Neuron (in vitro differentiated cells): ENCODE data around the gene MACF1.
"Not testable (repeated sequence)": the region's sequence is repeated elsewhere in the genome, so short reads cannot be mapped to it uniquely, and the experiment has no call there.

Source experiments
- H2AFZ ChIP-seq: one replicate; pipeline ENCODE4 v1.6.1; 2013; ENCODE audit warnings: low read depth, mild to moderate bottlenecking, inconsistent platforms, low read length, moderate library complexity
- H3K27me3 ChIP-seq: one replicate; pipeline ENCODE4 v1.6.1; 2013; ENCODE audit warnings: low read length; ENCODE audit not compliant: insufficient read depth
- H3K36me3 ChIP-seq: one replicate; pipeline ENCODE4 v1.6.1; 2013; ENCODE audit warnings: low read length; ENCODE audit not compliant: insufficient read depth
- H3K4me1 ChIP-seq: one replicate; pipeline ENCODE4 v1.6.1; 2013; ENCODE audit warnings: low read length; ENCODE audit not compliant: insufficient read depth
- H3K4me3 ChIP-seq: 2 replicates; pipeline ENCODE4 v1.5.1; 2013; ENCODE audit warnings: mild to moderate bottlenecking, low read length, moderate library complexity
- H3K9me3 ChIP-seq: one replicate; pipeline ENCODE4 v1.6.1; 2013; ENCODE audit warnings: low read length

The MACF1 gene

DNA sequence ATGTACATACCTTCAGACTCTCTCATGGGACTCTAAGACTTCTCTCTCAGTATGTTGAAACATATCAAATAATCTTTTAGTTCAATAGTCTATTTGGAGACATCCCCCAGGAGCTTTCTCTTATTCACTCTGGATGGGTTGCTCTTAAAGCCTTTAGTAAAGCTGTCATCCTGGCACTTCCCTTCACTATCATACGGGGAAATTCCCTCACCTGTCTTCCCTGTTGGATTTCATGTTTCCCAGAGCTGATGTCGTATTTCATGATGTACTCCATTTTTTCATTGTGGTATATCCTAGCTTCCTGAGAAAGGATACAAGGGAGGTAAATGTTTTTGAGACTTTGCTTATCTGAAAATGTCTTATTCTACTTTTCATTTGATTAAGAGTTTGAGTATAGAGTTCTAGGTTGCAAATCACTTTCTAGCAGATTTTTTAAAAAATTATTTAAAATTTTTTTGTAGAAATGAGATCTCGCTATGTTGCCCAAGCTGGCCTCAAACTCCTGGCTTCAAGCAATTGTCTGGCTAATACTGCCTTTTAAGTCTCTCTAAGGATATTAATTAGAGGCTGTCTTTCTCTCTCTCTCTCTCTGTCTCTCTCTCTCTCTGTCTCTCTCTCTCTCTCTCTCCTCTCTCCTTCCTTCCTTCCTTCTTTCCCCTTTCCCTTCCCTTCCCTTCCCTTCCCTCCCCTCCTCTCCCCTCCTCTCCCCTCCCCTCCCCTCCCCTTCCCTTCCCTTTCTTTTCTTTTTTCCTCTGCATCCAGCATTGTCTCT lies 17.0 kb upstream of the MACF1 start:
- H2AFZ ChIP-seq: no peak overlapping the region
- peaks cover 3% of the 10 kb centered on the region for H3K9me3 ChIP-seq
- H3K36me3 ChIP-seq: no peaks in the 10 kb centered on the region
- no peaks in the 10 kb centered on the region for H3K27me3 ChIP-seq
- no peak overlapping the region for H3K4me3 ChIP-seq
- peaks cover 1% of the 10 kb centered on the region for H3K4me1 ChIP-seq

DNA sequence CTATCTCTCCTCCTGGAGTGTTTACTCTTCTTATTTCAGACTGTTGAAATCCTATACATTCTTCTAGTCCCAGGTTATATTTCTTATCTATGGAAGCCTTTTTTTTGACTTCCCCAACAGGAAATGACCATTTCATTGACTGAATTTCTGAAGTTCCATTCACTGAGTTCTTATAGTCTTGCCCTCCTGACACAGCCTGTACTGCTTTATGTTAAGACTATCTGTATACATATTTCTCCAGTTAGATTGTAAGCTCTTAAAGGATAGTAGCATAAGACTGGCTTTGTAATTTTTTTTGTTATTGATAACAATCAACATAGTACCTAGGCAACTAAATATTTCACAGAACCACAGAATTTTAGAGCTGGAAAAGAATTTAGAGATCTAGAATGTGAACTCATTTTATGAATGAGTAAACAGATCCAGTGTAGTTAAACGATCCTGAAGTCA lies 14.9 kb upstream of the MACF1 start:
- Histone ChIP-seq H3K9me3 (no peaks in the 10 kb centered on the region), H3K36me3 (no peaks in the 10 kb centered on the region), H3K4me3 (no peak overlapping the region), H2AFZ (no peak overlapping the region), H3K27me3 (no peaks in the 10 kb centered on the region), H3K4me1 (peaks cover 1% of the 10 kb centered on the region)

DNA sequence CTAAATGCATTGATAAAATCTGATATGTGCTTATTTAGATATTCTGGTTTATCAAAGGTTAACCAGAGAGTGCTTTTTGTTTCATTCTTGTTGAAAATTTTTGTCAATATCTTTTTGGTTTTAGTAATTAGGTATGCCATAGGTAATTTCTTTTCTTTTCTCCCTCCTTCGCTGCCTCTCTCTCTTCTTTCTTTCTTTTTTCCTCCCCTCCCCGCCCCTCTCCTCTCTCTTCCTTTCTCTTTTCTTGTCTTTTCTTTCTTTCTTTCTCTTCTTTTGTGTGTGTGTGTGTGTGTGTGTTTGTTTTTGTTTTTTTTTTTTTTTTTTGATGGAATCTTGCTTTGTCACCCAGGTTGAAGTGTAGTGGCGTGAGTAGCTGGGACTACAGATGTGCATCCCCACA lies 14.4 kb upstream of the MACF1 start:
- peaks cover 2% of the 10 kb centered on the region for H3K4me1 ChIP-seq
- H3K36me3 ChIP-seq: no peaks in the 10 kb centered on the region
- H3K4me3 ChIP-seq: no peak overlapping the region

DNA sequence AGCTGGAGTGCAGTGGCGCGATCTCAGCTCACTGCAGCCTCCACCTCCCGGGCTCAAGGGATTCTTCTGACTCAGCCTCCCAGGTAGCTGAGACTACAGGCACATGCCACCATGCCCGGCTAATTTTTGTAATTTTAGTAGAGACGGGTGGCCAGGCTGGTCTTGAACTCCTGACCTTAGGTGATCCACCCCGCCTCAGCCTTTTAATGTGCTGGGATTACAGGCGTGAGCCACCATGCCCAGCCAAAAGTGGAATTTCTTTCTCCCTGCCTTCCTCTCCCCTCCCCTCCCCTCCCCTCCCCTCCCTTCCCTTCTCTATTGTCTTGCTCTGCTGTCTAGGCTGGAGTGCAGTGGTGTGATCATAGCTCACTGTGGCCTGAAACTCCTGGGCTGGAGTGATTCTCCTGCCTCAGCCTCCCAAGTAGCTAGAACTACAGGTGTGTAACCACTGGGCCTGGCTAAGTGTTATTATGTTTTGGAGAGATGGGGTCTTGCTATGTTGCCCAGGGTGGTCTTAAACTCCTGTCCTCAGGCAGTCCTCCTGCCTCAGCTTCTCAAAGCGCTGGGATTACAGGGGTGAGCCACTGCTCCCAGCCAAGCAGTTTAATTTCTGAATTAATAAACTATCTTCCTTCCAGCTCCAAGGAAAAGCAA lies 10.0 kb upstream of the MACF1 start:
- Histone ChIP-seq H2AFZ (no peak overlapping the region), H3K27me3 (no peaks in the 10 kb centered on the region), H3K9me3 (no peaks in the 10 kb centered on the region), H3K36me3 (no peaks in the 10 kb centered on the region), H3K4me3 (no peak overlapping the region), H3K4me1 (peaks cover 5% of the 10 kb centered on the region)

More for the DNA sequence above, 14.4 kb upstream of the MACF1 start:
- Histone ChIP-seq H3K27me3 (no peaks in the 10 kb centered on the region), H2AFZ (no peak overlapping the region), H3K9me3 (no peaks in the 10 kb centered on the region)

DNA sequence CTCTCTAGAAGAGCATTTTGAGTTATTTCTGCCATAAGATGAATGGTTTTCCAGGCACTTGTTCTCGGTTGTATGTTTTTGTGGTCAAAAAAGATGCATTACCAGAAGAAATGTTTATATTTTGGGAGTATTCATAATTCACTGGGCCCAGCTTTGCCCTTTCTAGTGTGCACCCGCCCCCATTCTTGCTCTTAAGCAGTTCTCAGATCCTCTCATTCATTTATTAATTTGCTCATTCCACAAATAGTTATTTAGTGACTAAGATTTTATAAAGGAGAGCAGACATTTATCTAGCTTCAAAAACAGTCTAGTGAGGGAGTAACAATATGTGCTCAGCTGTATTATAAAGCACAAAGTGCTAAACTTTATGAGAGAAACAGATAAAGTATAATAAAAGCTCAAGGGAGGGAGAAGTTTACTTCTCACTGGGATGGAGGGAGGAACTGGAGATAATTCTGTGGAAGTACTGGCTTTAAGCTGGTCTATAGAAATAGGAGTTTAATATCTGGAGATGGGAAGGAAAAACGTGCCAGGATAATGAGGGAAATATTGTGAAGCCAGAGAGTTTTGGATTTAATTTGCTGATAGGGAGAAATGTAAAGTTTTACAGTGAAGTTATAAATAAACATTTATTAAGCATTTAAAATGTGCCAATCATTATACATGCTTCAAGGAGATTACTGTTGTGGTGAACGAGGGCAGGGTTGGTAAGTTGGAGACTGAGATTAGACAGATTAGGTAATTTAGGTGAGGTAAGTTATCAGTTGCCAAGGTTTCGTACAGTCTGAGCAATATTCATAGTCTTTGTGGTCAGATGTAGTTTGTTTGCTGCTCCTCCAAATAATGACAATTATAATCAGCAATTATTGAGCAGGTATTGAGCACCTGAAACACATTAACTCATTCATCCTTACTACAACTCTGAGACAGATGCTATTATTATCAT lies 9.1 kb upstream of the MACF1 start:
- no peak overlapping the region for H3K4me3 ChIP-seq
- no peak overlapping the region for H2AFZ ChIP-seq
- H3K36me3 ChIP-seq: no peaks in the 10 kb centered on the region
- H3K4me1 ChIP-seq: peaks cover 5% of the 10 kb centered on the region
- no peaks in the 10 kb centered on the region for H3K27me3 ChIP-seq
- H3K9me3 ChIP-seq: no peaks in the 10 kb centered on the region

DNA sequence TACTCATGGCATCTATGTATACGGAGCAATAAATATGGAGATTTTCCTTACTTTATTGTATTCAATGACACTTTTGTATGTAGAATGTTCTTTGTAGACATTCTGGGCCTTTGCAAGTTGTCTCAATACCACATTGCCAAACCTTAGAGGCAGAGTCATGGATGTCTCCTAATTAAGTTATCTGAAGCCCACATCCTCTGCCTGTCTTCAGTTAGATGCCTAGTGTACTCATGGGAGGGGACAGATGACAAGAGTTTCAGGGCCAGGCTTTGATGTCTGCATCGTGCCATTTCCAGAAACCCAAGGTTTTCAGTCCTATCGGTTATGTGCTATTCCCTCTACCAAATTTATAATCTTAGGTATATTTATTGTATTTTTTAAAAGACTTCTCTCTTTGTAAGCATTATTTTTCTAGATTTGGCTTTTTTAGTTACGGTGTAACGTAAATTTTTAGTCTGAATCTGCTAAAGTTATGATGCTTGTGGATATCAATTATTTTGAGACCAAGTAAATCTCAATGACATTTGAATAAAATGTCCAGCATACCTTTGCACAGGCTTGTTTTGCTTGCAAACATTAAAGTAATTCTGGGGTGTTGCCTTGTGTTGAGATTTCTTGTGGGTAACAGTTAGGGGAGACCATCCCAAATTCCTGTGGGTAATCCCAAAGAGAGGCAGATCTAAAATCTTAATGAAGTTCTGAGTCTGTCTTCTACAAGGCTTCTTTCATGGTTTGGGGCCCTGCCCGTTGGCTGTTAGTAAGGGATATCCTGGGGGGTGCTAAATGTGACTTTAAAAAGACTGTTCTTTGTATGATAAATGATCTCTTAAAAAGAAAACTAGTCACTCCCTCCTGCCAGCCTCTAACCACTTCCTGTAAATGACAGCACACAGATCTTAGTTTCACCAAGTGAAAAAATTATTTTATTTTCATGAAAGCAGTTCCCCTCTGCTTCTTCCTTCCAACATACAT lies 8.0 kb upstream of the MACF1 start:
- no peaks in the 10 kb centered on the region for H3K27me3 ChIP-seq
- H2AFZ ChIP-seq: no peak overlapping the region
- no peaks in the 10 kb centered on the region for H3K36me3 ChIP-seq
- peaks cover 5% of the 10 kb centered on the region for H3K4me1 ChIP-seq
- H3K9me3 ChIP-seq: no peaks in the 10 kb centered on the region
- H3K4me3 ChIP-seq: no peak overlapping the region

DNA sequence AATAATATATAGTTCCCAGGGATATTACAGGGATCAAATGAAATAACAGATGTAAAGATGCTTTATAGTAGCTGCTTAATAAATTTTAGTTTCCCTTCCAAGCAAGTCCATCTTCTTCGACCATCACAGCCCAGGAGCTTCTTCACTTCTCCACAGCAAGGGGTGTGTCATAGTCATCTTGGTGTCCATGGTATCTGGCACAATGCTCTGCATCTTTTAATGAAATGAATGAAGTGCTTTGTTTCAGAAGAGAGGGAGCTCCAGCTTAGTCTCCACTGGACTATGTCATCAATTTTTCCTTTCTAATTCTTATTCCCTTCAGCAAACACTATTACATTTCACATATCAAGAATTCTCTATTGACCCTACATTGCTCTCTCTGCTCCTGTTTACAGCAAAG lies 4.9 kb upstream of the MACF1 start:
- Histone ChIP-seq H3K4me1 (peaks cover 9% of the 10 kb centered on the region), H2AFZ (no peak overlapping the region), H3K4me3 (no peak overlapping the region), H3K36me3 (no peaks in the 10 kb centered on the region), H3K27me3 (no peaks in the 10 kb centered on the region), H3K9me3 (no peaks in the 10 kb centered on the region)

DNA sequence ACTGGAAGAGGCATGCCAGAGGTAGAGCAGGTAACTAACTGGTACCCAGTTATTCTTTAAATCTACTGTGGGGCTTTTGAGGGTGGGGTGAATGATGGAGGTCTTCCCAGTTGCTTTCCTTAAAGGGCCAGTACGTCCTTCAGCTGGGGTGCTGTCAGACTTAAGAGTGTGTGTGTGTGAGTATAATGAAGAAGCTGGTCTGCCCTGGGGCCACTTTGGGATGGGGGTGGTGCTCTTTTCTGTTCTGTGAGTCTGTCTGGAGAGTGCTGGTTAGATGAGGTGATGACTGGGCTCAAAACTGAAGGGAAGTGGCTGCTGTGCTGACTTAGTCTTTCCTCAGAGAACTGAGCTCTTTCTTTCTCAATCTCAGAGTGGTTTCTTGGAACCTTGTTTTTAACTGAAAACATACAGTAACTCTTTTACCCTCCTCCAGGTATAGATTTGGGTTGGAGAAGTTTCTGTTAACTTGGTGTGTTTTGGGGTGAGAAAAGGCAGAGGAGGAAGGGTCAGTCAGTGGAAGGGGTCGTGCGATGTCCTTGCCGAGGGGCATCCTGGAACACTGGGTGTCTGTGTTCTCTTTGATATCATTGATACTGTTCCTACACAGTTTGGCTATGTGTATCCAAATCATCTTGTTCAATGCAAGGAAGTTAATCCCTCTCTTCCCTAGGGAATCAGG lies 746 bp downstream of the MACF1 start:
- no peak overlapping the region for H2AFZ ChIP-seq
- no peaks in the 10 kb centered on the region for H3K27me3 ChIP-seq
- H3K4me1 ChIP-seq: peaks cover 21% of the 10 kb centered on the region
- H3K36me3 ChIP-seq: no peaks in the 10 kb centered on the region
- H3K4me3 ChIP-seq: peak overlapping the region; percentile 56
- no peaks in the 10 kb centered on the region for H3K9me3 ChIP-seq

DNA sequence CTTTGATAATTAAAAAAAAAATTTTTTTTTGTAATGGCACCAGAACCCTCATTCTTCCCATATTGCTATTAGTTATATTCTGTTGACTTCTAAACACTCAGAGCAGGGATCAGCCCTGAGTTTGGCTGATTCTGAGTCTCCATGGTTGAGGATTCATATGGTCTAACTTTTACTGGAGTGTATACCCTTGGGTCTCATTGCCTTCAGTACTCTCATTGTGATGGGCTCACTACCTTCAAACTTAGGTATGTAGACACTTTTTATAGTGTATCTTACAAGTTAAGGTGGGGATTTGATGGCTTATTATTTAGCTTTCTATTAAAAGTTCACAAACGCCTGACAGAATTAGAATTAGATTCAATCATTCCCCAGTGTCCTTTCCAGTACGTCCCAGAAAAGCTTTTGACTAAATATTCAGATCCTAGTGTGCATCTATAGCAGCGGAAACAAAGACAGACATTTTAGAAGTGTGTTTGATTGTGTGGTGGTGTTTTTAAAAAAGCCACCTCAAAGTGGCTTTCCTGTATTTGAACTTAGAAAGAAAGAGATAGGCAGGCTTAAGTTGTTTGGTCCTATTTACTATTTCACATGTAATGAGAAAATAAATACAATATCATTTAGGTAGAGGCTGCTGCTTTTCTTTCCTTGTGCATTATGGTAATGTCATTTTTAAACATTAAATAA lies 1.4 kb downstream of the MACF1 start:
- peaks cover 21% of the 10 kb centered on the region for H3K4me1 ChIP-seq
- no peaks in the 10 kb centered on the region for H3K9me3 ChIP-seq
- no peak overlapping the region for H2AFZ ChIP-seq
- peak overlapping the region; percentile 56 for H3K4me3 ChIP-seq
- no peaks in the 10 kb centered on the region for H3K27me3 ChIP-seq
- no peaks in the 10 kb centered on the region for H3K36me3 ChIP-seq

DNA sequence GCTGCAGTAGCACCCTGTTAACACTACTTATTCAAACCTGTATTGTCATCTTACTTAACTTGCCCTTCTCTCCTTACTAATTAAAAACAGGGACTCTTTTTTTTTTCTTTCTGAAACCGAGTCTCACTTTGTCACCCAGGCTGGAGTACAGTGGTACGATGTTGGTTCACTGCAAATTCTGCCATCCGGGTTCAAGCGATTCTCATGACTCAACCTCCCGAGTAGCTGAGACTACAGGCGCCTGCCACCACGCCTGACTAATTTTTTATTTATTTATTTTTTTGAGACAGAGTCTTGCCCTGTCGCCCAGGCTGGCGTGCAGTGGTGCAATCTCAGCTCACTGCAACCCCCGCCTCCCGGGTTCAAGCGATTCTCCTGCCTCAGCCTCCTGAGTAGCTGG lies 3.9 kb downstream of the MACF1 start:
- not testable (repeated sequence) for H3K36me3 ChIP-seq, H3K27me3 ChIP-seq, H2AFZ ChIP-seq, H3K4me3 ChIP-seq, H3K9me3 ChIP-seq
- peaks cover 23% of the 10 kb centered on the region for H3K4me1 ChIP-seq

DNA sequence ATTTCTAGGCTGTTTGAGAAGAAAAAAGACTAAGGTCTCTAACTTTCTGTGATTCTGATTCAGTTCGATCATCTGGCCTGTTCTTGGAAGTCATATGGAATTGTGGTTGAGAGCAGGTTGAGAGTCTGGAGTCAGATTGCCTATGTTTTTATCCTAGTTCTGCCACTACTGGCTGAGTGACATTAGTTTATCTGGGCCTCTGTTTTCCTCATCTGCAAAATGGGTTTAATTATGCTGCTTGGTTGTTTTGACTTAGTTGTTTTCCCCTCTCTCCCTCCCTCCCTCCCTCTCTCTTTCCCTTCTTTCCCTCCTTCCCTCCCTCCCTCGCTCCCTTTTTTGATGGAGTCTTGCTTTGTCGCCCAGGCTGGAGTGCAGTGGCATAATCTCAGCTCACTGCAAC lies 6.2 kb downstream of the MACF1 start:
- Histone ChIP-seq H3K27me3 (no peaks in the 10 kb centered on the region), H3K9me3 (no peaks in the 10 kb centered on the region), H3K36me3 (peaks cover 6% of the 10 kb centered on the region), H3K4me3 (no peak overlapping the region), H2AFZ (no peak overlapping the region), H3K4me1 (peaks cover 27% of the 10 kb centered on the region)
